Chondrocyte (in vitro differentiated cells): ENCODE results near the gene TBRG1. TPM values are rescaled to one million over a fixed set of nuclear protein-coding genes. Genes with fewer than 3 reads are reported as not detected.
A peak's percentile ranks its signal among the peaks of the same experiment; 100 is the strongest.

Experiments
- DNase-seq: peaks from one replicate; pipeline ENCODE4 v3.0.0; 2021; ENCODE audit warnings: mixed read lengths, low spot score
- H3K27ac Mint-ChIP-seq: one replicate; pipeline ENCODE4 v1.8.0; 2021; ENCODE audit warnings: mild to moderate bottlenecking, moderate library complexity, mixed read lengths; ENCODE audit not compliant: unreplicated experiment
- H3K27me3 Mint-ChIP-seq: 2 replicates; pipeline ENCODE4 v1.8.0; 2021; ENCODE audit warnings: low read depth, mixed read lengths
- H3K36me3 Mint-ChIP-seq: 2 replicates; pipeline ENCODE4 v1.8.0; 2021; ENCODE audit warnings: low read depth, mixed read lengths
- H3K4me1 Mint-ChIP-seq: 2 replicates; pipeline ENCODE4 v1.8.0; 2021; ENCODE audit warnings: low read depth, mild to moderate bottlenecking, mixed read lengths
- H3K4me3 Mint-ChIP-seq: one replicate; pipeline ENCODE4 v1.8.0; 2021; ENCODE audit warnings: mild to moderate bottlenecking, moderate library complexity, mixed read lengths; ENCODE audit not compliant: unreplicated experiment
- H3K9me3 Mint-ChIP-seq: 2 replicates; pipeline ENCODE4 v1.8.0; 2021; ENCODE audit warnings: low read depth, mixed read lengths
- total RNA-seq: library from RNA; stranded (reverse); gene quantifications from 3 replicates; pipeline ENCODE4 v1.2.1, GENCODE V29; 2021
- TF ChIP-seq, protein P1 (sequence below): fragments of 200-600 bp; sonication (generic); IDR thresholded peaks from 2 replicates; pipeline ENCODE4 v1.5.0; 2021; ENCODE audit warnings: antibody characterized with exemption, mild to moderate bottlenecking, moderate library complexity

Gene TBRG1
- total RNA-seq, 1 donor from 2014 or later, result 30.0 TPM

DNA sequence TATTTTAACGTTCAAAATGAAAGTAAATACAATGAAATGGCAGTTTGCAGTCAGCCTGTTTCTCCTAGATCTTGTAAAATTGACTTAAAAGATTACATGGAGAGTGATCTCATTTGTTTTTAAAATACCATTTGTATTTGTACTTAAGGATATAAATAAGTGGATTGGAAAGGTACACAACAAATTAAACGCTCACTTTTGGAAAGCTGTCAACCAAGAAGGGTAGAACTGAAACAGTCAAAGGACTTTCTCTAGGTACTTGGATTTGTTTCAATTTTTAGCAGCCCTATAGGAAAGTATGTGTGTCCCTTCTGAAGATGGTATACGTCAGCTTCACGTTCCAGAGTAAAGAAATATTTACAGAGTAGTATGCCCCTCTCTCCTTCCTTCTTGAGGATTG is 7.3 kb downstream of the TBRG1 start:
- Mint-ChIP-seq H3K4me3 (no peak overlapping the region), H3K27me3 (no peaks in the 10 kb centered on the region), H3K9me3 (no peaks in the 10 kb centered on the region), H3K4me1 (peaks cover 1% of the 10 kb centered on the region), H3K27ac (no peak overlapping the region), H3K36me3 (peaks cover 38% of the 10 kb centered on the region)
- TF ChIP-seq, protein P1, sequence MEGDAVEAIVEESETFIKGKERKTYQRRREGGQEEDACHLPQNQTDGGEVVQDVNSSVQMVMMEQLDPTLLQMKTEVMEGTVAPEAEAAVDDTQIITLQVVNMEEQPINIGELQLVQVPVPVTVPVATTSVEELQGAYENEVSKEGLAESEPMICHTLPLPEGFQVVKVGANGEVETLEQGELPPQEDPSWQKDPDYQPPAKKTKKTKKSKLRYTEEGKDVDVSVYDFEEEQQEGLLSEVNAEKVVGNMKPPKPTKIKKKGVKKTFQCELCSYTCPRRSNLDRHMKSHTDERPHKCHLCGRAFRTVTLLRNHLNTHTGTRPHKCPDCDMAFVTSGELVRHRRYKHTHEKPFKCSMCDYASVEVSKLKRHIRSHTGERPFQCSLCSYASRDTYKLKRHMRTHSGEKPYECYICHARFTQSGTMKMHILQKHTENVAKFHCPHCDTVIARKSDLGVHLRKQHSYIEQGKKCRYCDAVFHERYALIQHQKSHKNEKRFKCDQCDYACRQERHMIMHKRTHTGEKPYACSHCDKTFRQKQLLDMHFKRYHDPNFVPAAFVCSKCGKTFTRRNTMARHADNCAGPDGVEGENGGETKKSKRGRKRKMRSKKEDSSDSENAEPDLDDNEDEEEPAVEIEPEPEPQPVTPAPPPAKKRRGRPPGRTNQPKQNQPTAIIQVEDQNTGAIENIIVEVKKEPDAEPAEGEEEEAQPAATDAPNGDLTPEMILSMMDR, result no peak
- DNase-seq, result no peak

- no peak for DNase-seq
- no peak overlapping the region for H3K4me3 Mint-ChIP-seq
- H3K9me3 Mint-ChIP-seq, result no peaks in the 10 kb centered on the region
- TF ChIP-seq, protein P1, result peak; percentile 72
- peaks cover 40% of the 10 kb centered on the region for H3K36me3 Mint-ChIP-seq
- no peaks in the 10 kb centered on the region for H3K4me1 Mint-ChIP-seq
- no peaks in the 10 kb centered on the region for H3K27me3 Mint-ChIP-seq
- H3K27ac Mint-ChIP-seq, result no peak overlapping the region
These were observed 10.7 kb downstream of the TBRG1 start for GRCh38 chr11:124633355-124633754.

GRCh38 chr11:124635932-124636331 is 13.3 kb downstream of the TBRG1 start:
- H3K27me3 Mint-ChIP-seq, result no peaks in the 10 kb centered on the region
- no peaks in the 10 kb centered on the region for H3K4me1 Mint-ChIP-seq
- H3K9me3 Mint-ChIP-seq, result no peaks in the 10 kb centered on the region
- H3K36me3 Mint-ChIP-seq, result peaks cover 29% of the 10 kb centered on the region
- no peak for DNase-seq
- no peak overlapping the region for H3K4me3 Mint-ChIP-seq
- H3K27ac Mint-ChIP-seq, result no peak overlapping the region
- TF ChIP-seq, protein P1, result no peak

DNA sequence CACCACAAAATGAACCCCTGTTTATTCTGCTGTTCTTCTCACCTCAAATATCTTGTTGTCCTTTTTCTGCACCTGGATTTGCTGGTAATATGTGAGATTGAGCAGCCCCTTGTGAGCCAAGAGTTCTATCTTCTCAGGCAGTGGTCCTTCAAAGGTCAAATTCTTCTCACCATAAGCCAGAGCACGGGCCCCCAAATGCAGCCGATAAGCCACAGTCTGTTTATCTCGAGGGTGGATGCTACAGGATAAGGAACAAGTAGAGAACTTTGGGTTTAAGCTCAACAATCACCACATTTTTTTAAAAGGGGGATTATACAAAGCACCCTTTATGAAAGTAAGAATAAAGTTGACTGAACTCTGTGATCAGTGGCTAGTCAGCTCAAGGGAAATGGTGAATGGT is 15.8 kb downstream of the TBRG1 start:
- TF ChIP-seq, protein P1, result no peak
- Mint-ChIP-seq H3K4me3 (no peak overlapping the region), H3K9me3 (no peaks in the 10 kb centered on the region), H3K36me3 (peaks cover 12% of the 10 kb centered on the region), H3K4me1 (peaks cover 8% of the 10 kb centered on the region), H3K27me3 (no peaks in the 10 kb centered on the region), H3K27ac (no peak overlapping the region)
- no peak for DNase-seq

DNA sequence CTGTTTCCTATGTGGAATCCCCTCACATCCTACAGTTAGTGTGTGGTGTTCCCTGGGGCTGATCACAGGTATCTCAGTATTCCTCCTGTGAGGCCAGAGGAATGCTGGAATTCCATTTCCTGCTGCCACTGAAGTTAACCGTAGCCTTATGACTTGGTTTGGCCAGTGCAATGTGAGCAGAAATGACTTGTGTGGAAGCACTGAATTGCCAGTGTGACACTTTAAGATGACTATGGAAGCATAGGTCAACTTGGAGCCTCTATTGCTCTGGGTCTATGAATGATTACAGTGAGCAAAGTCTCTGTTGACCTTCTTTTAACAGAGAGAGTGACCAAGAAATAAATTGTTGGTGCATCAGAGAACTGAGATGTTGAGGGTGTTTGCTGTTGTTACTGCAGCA is 16.5 kb downstream of the TBRG1 start:
- no peak for DNase-seq
- TF ChIP-seq, protein P1, result no peak
- Mint-ChIP-seq H3K36me3 (peaks cover 11% of the 10 kb centered on the region), H3K4me1 (peaks cover 14% of the 10 kb centered on the region), H3K27ac (no peak overlapping the region), H3K27me3 (no peaks in the 10 kb centered on the region), H3K4me3 (no peak overlapping the region), H3K9me3 (no peaks in the 10 kb centered on the region)
